A673 (cell line): ENCODE data around the gene CEP131. TPM values are rescaled to one million over a fixed set of nuclear protein-coding genes. Genes with fewer than 3 reads are reported as not detected.

ENCODE experiments used
- BruUV-seq: library from RNA; stranded (reverse); fragments of 400-500 nt; replicated peaks from 2 replicates; lab custom pipeline; 2021; lab: Mats Ljungman, UMichigan
- CTCF ChIA-PET: fragments of 300-600 bp; sonication (Branson Sonifier 250); formaldehyde crosslinking; loops from one replicate; lab custom pipeline; 2022; ENCODE audit warnings: antibody characterized with exemption; lab: Charles Lee
- POLR2A ChIA-PET: fragments of 300-600 bp; sonication (Branson Sonifier 250); formaldehyde crosslinking; loops from one replicate; lab custom pipeline; 2022; ENCODE audit warnings: antibody characterized with exemption; ENCODE audit not compliant: low non-redundant PET; lab: Charles Lee
- DNase-seq: peaks from one replicate; pipeline ENCODE4 v3.0.0-alpha.2; 2015; ENCODE audit warnings: low spot score
- H3K27ac ChIP-seq: fragments of 200-600 bp; sonication (generic); 2 replicates; pipeline ENCODE4 v1.5.1; 2016; ENCODE audit warnings: mixed run types, low read depth, mild to moderate bottlenecking, mixed read lengths, antibody characterized with exemption, low read length; ENCODE audit not compliant: poor library complexity, severe bottlenecking
- H3K27me3 ChIP-seq: fragments of 200-600 bp; sonication (generic); replicated peaks from 2 replicates; pipeline ENCODE4 v1.6.1; 2017; ENCODE audit warnings: mixed run types, low read depth, mild to moderate bottlenecking, mixed read lengths, antibody characterized with exemption, low read length; ENCODE audit not compliant: insufficient read depth, poor library complexity
- H3K36me3 ChIP-seq: fragments of 200-600 bp; sonication (generic); 2 replicates; pipeline ENCODE4 v1.6.1; 2016; ENCODE audit warnings: mixed run types, mild to moderate bottlenecking, mixed read lengths, antibody characterized with exemption, low read length; ENCODE audit not compliant: insufficient read depth, poor library complexity, severe bottlenecking
- H3K4me1 ChIP-seq: fragments of 200-600 bp; sonication (generic); 2 replicates; pipeline ENCODE4 v1.6.1; 2017; ENCODE audit warnings: mixed run types, mild to moderate bottlenecking, mixed read lengths, antibody characterized with exemption, low read length; ENCODE audit not compliant: insufficient read depth, poor library complexity, severe bottlenecking
- H3K4me3 ChIP-seq: fragments of 200-600 bp; sonication (generic); 2 replicates; pipeline ENCODE4 v1.5.1; 2016; ENCODE audit warnings: low read depth, mixed run types, mild to moderate bottlenecking, mixed read lengths, low read length; ENCODE audit not compliant: poor library complexity, severe bottlenecking
- H3K9me3 ChIP-seq: fragments of 200-600 bp; sonication (generic); 2 replicates; pipeline ENCODE4 v1.6.1; 2016; ENCODE audit warnings: mixed run types, low read depth, mild to moderate bottlenecking, mixed read lengths, antibody characterized with exemption, low read length; ENCODE audit not compliant: poor library complexity, severe bottlenecking
- CTCF ChIP-seq: fragments of 300-800, 200-600 bp; sonication (generic); conservative IDR thresholded peaks from 2 replicates; pipeline ENCODE4 v1.5.1; 2017; ENCODE audit warnings: low read depth, mild to moderate bottlenecking, antibody characterized with exemption, low read length, moderate library complexity, mixed read lengths
- EZH2 ChIP-seq: fragments of 200-600 bp; sonication (generic); IDR thresholded peaks from 2 replicates; pipeline ENCODE4 v1.6.1; 2017; ENCODE audit warnings: borderline replicate concordance, low read depth, mild to moderate bottlenecking, mixed read lengths, antibody characterized with exemption, low read length; ENCODE audit not compliant: poor library complexity, severe bottlenecking
- intact Hi-C: fragments of 100-400 bp; cut with micrococcal nuclease; formaldehyde crosslinking; loops from one replicate; pipeline ENCODE4 v1.10.0; 2022; ENCODE audit not compliant: unreplicated experiment
- total RNA-seq: library from RNA; stranded (reverse); gene quantifications from 2 replicates; pipeline ENCODE4 v1.2.3, GENCODE V29; 2021

Gene CEP131
- total RNA-seq, 1 experiment from 2014 or later = 27.1 TPM

GRCh38 chr17:81196505-81197408, 26.0 kb downstream of the CEP131 start:
- no peaks in the 10 kb centered on the region for H3K36me3 ChIP-seq
- H3K27me3 ChIP-seq = no peaks in the 10 kb centered on the region
- H3K4me3 ChIP-seq = no peak overlapping the region
- intact Hi-C loops = no loop called here
- no TSS peak for BruUV-seq
- CTCF ChIA-PET = no interaction called here
- no peak overlapping the region for H3K27ac ChIP-seq
- no peak for DNase-seq
- no peak for TF ChIP-seq CTCF
- TF ChIP-seq EZH2 = no peak
- POLR2A ChIA-PET = interaction anchor here (0.6 kb wide), 1 partner anchor 49 kb away, joined by 3 read pairs; no protein-coding TSS in a partner anchor
- no peaks in the 10 kb centered on the region for H3K9me3 ChIP-seq
- peaks cover 5% of the 10 kb centered on the region for H3K4me1 ChIP-seq

GRCh38 chr17:81195941-81196495, 26.7 kb downstream of the CEP131 start:
- H3K9me3 ChIP-seq = no peaks in the 10 kb centered on the region
- CTCF ChIA-PET = no interaction called here
- DNase-seq = no peak
- H3K4me3 ChIP-seq = no peak overlapping the region
- TF ChIP-seq CTCF = no peak
- no peak for TF ChIP-seq EZH2
- peaks cover 1% of the 10 kb centered on the region for H3K4me1 ChIP-seq
- POLR2A ChIA-PET = interaction anchor here (0.6 kb wide), 1 partner anchor 48 kb away, joined by 3 read pairs; no protein-coding TSS in a partner anchor
- H3K36me3 ChIP-seq = no peaks in the 10 kb centered on the region
- H3K27me3 ChIP-seq = no peaks in the 10 kb centered on the region
- H3K27ac ChIP-seq = no peak overlapping the region
- intact Hi-C loops = no loop called here
- BruUV-seq = no TSS peak

- CTCF ChIA-PET = no interaction called here
- no peak overlapping the region for H3K4me3 ChIP-seq
Observed at GRCh38 chr17:81194941-81195901, 27.5 kb downstream of the CEP131 start.

More at GRCh38 chr17:81194941-81195901, 27.5 kb downstream of the CEP131 start:
- POLR2A ChIA-PET = no interaction called here
- Histone ChIP-seq H3K27ac (no peak overlapping the region), H3K36me3 (no peaks in the 10 kb centered on the region), H3K27me3 (no peaks in the 10 kb centered on the region), H3K4me1 (no peaks in the 10 kb centered on the region), H3K9me3 (no peaks in the 10 kb centered on the region)
- BruUV-seq = no TSS peak
- TF ChIP-seq EZH2 (no peak), CTCF (no peak)
- no peak for DNase-seq
- intact Hi-C loops = no loop called here
